H9 (cell line): ENCODE results near the gene PRTFDC1. TPM values are rescaled to one million over a fixed set of nuclear protein-coding genes. Genes with fewer than 3 reads are reported as not detected.
"Not testable (repeated sequence)": the region's sequence is repeated elsewhere in the genome, so short reads cannot be mapped to it uniquely, and the experiment has no call there.

Experiments
- DNase-seq: peaks from one replicate; pipeline ENCODE4 v3.0.0-alpha.2; 2017
- H2AFZ ChIP-seq: one replicate; pipeline ENCODE4 v1.6.1; 2013; ENCODE audit warnings: mild to moderate bottlenecking, low read length, control low read depth, moderate library complexity
- H2AK5ac ChIP-seq: 2 replicates; pipeline ENCODE4 v1.6.1; 2013; ENCODE audit warnings: low read length, control low read depth, mixed read lengths; ENCODE audit not compliant: insufficient read length
- H2BK120ac ChIP-seq: one replicate; pipeline ENCODE4 v1.6.1; 2013; ENCODE audit warnings: low read depth, mild to moderate bottlenecking, low read length, control low read depth, inconsistent platforms; ENCODE audit not compliant: poor library complexity, severe bottlenecking
- H2BK12ac ChIP-seq: 2 replicates; pipeline ENCODE4 v1.6.1; 2013; ENCODE audit warnings: low read length, control low read depth, mixed read lengths, low read depth; ENCODE audit not compliant: insufficient read length
- H2BK15ac ChIP-seq: 2 replicates; pipeline ENCODE4 v1.6.1; 2013; ENCODE audit warnings: low read depth, low read length, control low read depth
- H2BK20ac ChIP-seq: one replicate; pipeline ENCODE4 v1.6.1; 2013; ENCODE audit warnings: low read depth, mild to moderate bottlenecking, low read length, control low read depth, inconsistent platforms; ENCODE audit not compliant: poor library complexity, severe bottlenecking
- H2BK5ac ChIP-seq: 2 replicates; pipeline ENCODE4 v1.6.1; 2013; ENCODE audit warnings: low read length, control low read depth, mixed read lengths; ENCODE audit not compliant: insufficient read length
- H3K14ac ChIP-seq: 2 replicates; pipeline ENCODE4 v1.6.1; 2013; ENCODE audit warnings: low read length, control low read depth; ENCODE audit not compliant: insufficient read depth
- H3K18ac ChIP-seq: 2 replicates; pipeline ENCODE4 v1.6.1; 2013; ENCODE audit warnings: low read depth, mild to moderate bottlenecking, mixed read lengths, low read length, control low read depth; ENCODE audit not compliant: insufficient read length
- H3K23ac ChIP-seq: 2 replicates; pipeline ENCODE4 v1.6.1; 2013; ENCODE audit warnings: low read length, control low read depth, mixed read lengths, low read depth; ENCODE audit not compliant: insufficient read length
- H3K23me2 ChIP-seq: 2 replicates; pipeline ENCODE4 v1.6.1; 2013; ENCODE audit warnings: low read depth, mild to moderate bottlenecking, mixed read lengths, low read length, control low read depth; ENCODE audit not compliant: insufficient read length, poor library complexity, severe bottlenecking
- H3K27ac ChIP-seq: 2 replicates; pipeline ENCODE4 v1.5.1; 2013; ENCODE audit warnings: low read length, control low read depth, mixed read lengths, low read depth; ENCODE audit not compliant: insufficient read length
- H3K27me3 ChIP-seq: 2 replicates; pipeline ENCODE4 v1.6.1; 2013; ENCODE audit warnings: low read length, control low read depth, inconsistent platforms; ENCODE audit not compliant: insufficient read depth
- H3K4ac ChIP-seq: 2 replicates; pipeline ENCODE4 v1.6.1; 2013; ENCODE audit warnings: low read depth, mild to moderate bottlenecking, control low read depth, inconsistent platforms, low read length, moderate library complexity
- H3K4me1 ChIP-seq: 2 replicates; pipeline ENCODE4 v1.6.1; 2013; ENCODE audit warnings: low read length, control low read depth, inconsistent platforms; ENCODE audit not compliant: insufficient read depth
- H3K4me2 ChIP-seq: 2 replicates; pipeline ENCODE4 v1.6.1; 2013; ENCODE audit warnings: low read length, control low read depth, mixed read lengths; ENCODE audit not compliant: insufficient read length, insufficient read depth
- H3K56ac ChIP-seq: 2 replicates; pipeline ENCODE4 v1.6.1; 2013; ENCODE audit warnings: low read depth, mild to moderate bottlenecking, mixed read lengths, low read length, control low read depth; ENCODE audit not compliant: insufficient read length
- H3K79me1 ChIP-seq: 2 replicates; pipeline ENCODE4 v1.6.1; 2013; ENCODE audit warnings: low read depth, mild to moderate bottlenecking, moderate library complexity, low read length, control low read depth, inconsistent platforms; ENCODE audit not compliant: insufficient read depth, poor library complexity, severe bottlenecking
- H3K79me2 ChIP-seq: 2 replicates; pipeline ENCODE4 v1.6.1; 2013; ENCODE audit warnings: low read length, control low read depth, inconsistent platforms; ENCODE audit not compliant: insufficient read depth
- H3K9ac ChIP-seq: 2 replicates; pipeline ENCODE4 v1.6.1; 2013; ENCODE audit warnings: low read length, control low read depth, mixed read lengths; ENCODE audit not compliant: insufficient read length; ENCODE audit errors: extremely low read depth
- H3K9me3 ChIP-seq: one replicate; pipeline ENCODE4 v1.6.1; 2013; ENCODE audit warnings: low read depth, low read length, inconsistent platforms; ENCODE audit not compliant: control insufficient read depth
- H3T11ph ChIP-seq: one replicate; pipeline ENCODE4 v1.6.1; 2013; ENCODE audit warnings: mild to moderate bottlenecking, low read length, control low read depth, inconsistent platforms
- H4K20me1 ChIP-seq: one replicate; pipeline ENCODE4 v1.6.1; 2013; ENCODE audit not compliant: control insufficient read depth, insufficient read length, insufficient read depth
- H4K5ac ChIP-seq: 2 replicates; pipeline ENCODE4 v1.6.1; 2013; ENCODE audit warnings: low read depth, mild to moderate bottlenecking, mixed read lengths, low read length, control low read depth; ENCODE audit not compliant: insufficient read length
- H4K8ac ChIP-seq: replicated peaks from 2 replicates; pipeline ENCODE4 v1.6.1; 2013; ENCODE audit warnings: low read length, control low read depth, mixed read lengths, low read depth; ENCODE audit not compliant: insufficient read length
- H4K91ac ChIP-seq: 2 replicates; pipeline ENCODE4 v1.6.1; 2013; ENCODE audit warnings: low read depth, mild to moderate bottlenecking, moderate library complexity, mixed read lengths, low read length, control low read depth; ENCODE audit not compliant: insufficient read length
- H3K27ac Mint-ChIP-seq, 3 experiments: 2 replicates in 2 of 3; 3 replicates in 1 of 3; pipeline ENCODE4 v1.8.0; 2020 to 2021; ENCODE audit warnings: mixed read lengths in 3 of 3, mild to moderate bottlenecking in 1 of 3, moderate library complexity in 1 of 3
- H3K27me3 Mint-ChIP-seq: 2 replicates; pipeline ENCODE4 v1.8.0; 2021; ENCODE audit warnings: low read depth, mild to moderate bottlenecking, moderate library complexity, mixed read lengths
- H3K36me3 Mint-ChIP-seq, 3 experiments: 2 replicates in 2 of 3; 3 replicates in 1 of 3; pipeline ENCODE4 v1.8.0; 2020 to 2021; ENCODE audit warnings: low read depth in 3 of 3, mixed read lengths in 3 of 3; ENCODE audit not compliant: insufficient read depth in 1 of 3
- H3K4me1 Mint-ChIP-seq, 2 experiments: 2 replicates each; pipeline ENCODE4 v1.8.0; 2020; ENCODE audit warnings: mixed read lengths in 2 of 2
- H3K4me3 Mint-ChIP-seq, 2 experiments: 2 replicates in 1 of 2; 3 replicates in 1 of 2; pipeline ENCODE4 v1.8.0; 2020 to 2021; ENCODE audit warnings: mild to moderate bottlenecking in 2 of 2, mixed read lengths in 2 of 2, moderate library complexity in 1 of 2
- H3K9me3 Mint-ChIP-seq, 2 experiments: 2 replicates in 1 of 2; 3 replicates in 1 of 2; pipeline ENCODE4 v1.8.0; 2020; ENCODE audit warnings: mild to moderate bottlenecking in 2 of 2, mixed read lengths in 2 of 2, moderate library complexity in 1 of 2
- WGBS: extraction: QIAGEN DNeasy Blood & Tissue Kit; methylation state at CpG from one replicate; pipeline ENCODE4 v1.1.7; 2013; ENCODE audit warnings: missing lambda C conversion rate, low lambda C conversion rate, mixed read lengths; ENCODE audit not compliant: insufficient read length; ENCODE audit errors: extremely low coverage; 5-methylcytosine and 5-hydroxymethylcytosine counted together
- total RNA-seq: library from RNA; stranded (reverse); gene quantifications from 2 replicates; pipeline ENCODE4 v1.2.1, GENCODE V29; 2021
- TF ChIP-seq, protein P1 (sequence below): fragments of 200-600 bp; sonication (generic); conservative IDR thresholded peaks from 3 replicates; pipeline ENCODE4 v1.8.0; 2021; ENCODE audit warnings: antibody characterized with exemption, mild to moderate bottlenecking

The PRTFDC1 gene
- total RNA-seq, 1 experiment from 2014 or later = 7.5 TPM

- Histone ChIP-seq H2AK5ac (no peak overlapping the region), H3K27ac (no peak overlapping the region), H4K91ac (no peak overlapping the region), H3K23ac (no peak overlapping the region), H4K8ac (no peak overlapping the region), H3K79me1 (no peaks in the 10 kb centered on the region), H3K9ac (no peak overlapping the region), H3K4ac (no peak overlapping the region), H2BK5ac (no peak overlapping the region), H3K79me2 (no peaks in the 10 kb centered on the region), H2BK20ac (no peak overlapping the region), H2AFZ (no peak overlapping the region), H4K5ac (no peak overlapping the region), H3K4me1 (no peaks in the 10 kb centered on the region), H3K18ac (no peak overlapping the region), H3K27me3 (no peaks in the 10 kb centered on the region), H3T11ph (no peak overlapping the region), H2BK12ac (no peak overlapping the region), H4K20me1 (no peaks in the 10 kb centered on the region), H3K14ac (no peak overlapping the region), H3K23me2 (no peaks in the 10 kb centered on the region), H3K56ac (no peak overlapping the region), H3K9me3 (no peaks in the 10 kb centered on the region), H3K4me2 (no peak overlapping the region), H2BK120ac (no peak overlapping the region), H2BK15ac (no peak overlapping the region)
- no peak for DNase-seq
- no peaks in the 10 kb centered on the region for H3K27me3 Mint-ChIP-seq
- no peak overlapping the region for H3K4me3 Mint-ChIP-seq
- TF ChIP-seq, protein P1, sequence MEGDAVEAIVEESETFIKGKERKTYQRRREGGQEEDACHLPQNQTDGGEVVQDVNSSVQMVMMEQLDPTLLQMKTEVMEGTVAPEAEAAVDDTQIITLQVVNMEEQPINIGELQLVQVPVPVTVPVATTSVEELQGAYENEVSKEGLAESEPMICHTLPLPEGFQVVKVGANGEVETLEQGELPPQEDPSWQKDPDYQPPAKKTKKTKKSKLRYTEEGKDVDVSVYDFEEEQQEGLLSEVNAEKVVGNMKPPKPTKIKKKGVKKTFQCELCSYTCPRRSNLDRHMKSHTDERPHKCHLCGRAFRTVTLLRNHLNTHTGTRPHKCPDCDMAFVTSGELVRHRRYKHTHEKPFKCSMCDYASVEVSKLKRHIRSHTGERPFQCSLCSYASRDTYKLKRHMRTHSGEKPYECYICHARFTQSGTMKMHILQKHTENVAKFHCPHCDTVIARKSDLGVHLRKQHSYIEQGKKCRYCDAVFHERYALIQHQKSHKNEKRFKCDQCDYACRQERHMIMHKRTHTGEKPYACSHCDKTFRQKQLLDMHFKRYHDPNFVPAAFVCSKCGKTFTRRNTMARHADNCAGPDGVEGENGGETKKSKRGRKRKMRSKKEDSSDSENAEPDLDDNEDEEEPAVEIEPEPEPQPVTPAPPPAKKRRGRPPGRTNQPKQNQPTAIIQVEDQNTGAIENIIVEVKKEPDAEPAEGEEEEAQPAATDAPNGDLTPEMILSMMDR = no peak
- no CpG with 5 or more reads among the region's 2 CpGs for WGBS
- H3K36me3 Mint-ChIP-seq = no peaks in the 10 kb centered on the region
- no peak overlapping the region for H3K27ac Mint-ChIP-seq
- no peaks in the 10 kb centered on the region for H3K9me3 Mint-ChIP-seq
- no peaks in the 10 kb centered on the region for H3K4me1 Mint-ChIP-seq
These were observed 17.5 kb upstream of the PRTFDC1 start for GRCh38 chr10:24969841-24970281.

DNA sequence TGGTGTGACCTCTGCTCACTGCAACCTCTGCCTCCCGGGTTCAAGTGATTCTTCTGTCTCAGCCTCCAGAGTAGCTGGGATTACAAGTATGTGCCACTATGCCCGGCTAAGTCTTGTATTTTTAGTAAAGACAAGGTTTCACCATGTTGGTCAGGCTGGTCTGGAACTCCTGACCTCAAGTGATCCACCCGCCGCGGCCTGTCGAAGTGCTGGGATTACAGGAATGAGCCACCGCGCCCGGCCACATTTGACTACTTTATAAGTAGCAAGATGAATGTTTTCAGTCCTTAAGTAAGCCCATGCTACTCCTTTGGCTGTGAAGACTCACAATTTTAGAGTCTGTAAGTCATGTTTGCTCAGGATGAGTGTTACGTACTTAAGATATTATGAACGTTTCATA, 16.5 kb upstream of the PRTFDC1 start:
- not testable (repeated sequence) for H3K9me3 Mint-ChIP-seq, H2BK12ac ChIP-seq, DNase-seq, H3K27ac ChIP-seq, H2BK120ac ChIP-seq, H3K14ac ChIP-seq, H3K4me2 ChIP-seq, H2AFZ ChIP-seq, H3K9me3 ChIP-seq, H3K79me2 ChIP-seq, H3K27me3 Mint-ChIP-seq, H3K23ac ChIP-seq, H3K79me1 ChIP-seq, H3K18ac ChIP-seq, H4K8ac ChIP-seq, H3K4me1 Mint-ChIP-seq, H3K9ac ChIP-seq, H2BK15ac ChIP-seq, H3K27me3 ChIP-seq, H2BK20ac ChIP-seq, H4K5ac ChIP-seq, H3T11ph ChIP-seq, H2BK5ac ChIP-seq, H4K91ac ChIP-seq, H3K4ac ChIP-seq, H3K23me2 ChIP-seq, H3K4me1 ChIP-seq, H3K4me3 Mint-ChIP-seq, H4K20me1 ChIP-seq, H3K27ac Mint-ChIP-seq, H2AK5ac ChIP-seq, H3K56ac ChIP-seq, H3K36me3 Mint-ChIP-seq
- no CpG with 5 or more reads among the region's 11 CpGs for WGBS
